ENCODE measurements around the gene AOC2. TPM values are rescaled to one million over a fixed set of nuclear protein-coding genes. Genes with fewer than 3 reads are reported as not detected.
"Not testable (repeated sequence)": the region's sequence is repeated elsewhere in the genome, so short reads cannot be mapped to it uniquely, and the experiment has no call there.

AOC2 gene
- total RNA-seq, 2 experiments from 2014 or later = 2.0 to 2.6 TPM

GRCh38 chr17:42849451-42850181 is 5.2 kb downstream of the AOC2 start:
- Mint-ChIP-seq H3K9me3 (no peaks in the 10 kb centered on the region), H3K4me3 (no peak overlapping the region), H3K4me1 (ENCODE audit: low read depth) (peaks cover 13% of the 10 kb centered on the region), H3K27ac (peak overlapping the region; percentile 30), H3K36me3 (ENCODE audit: low read depth) (no peaks in the 10 kb centered on the region), H3K27me3 (ENCODE audit: low read depth) (no peaks in the 10 kb centered on the region)
- CTCF ChIA-PET = no interaction called here
- DNase-seq = no peak
- intact Hi-C loops (cut with micrococcal nuclease) = no loop called here

- no peaks in the 10 kb centered on the region for H3K27me3 Mint-ChIP-seq (ENCODE audit: low read depth)
- H3K4me1 Mint-ChIP-seq (ENCODE audit: low read depth) = peaks cover 4% of the 10 kb centered on the region
- no peak within 1 kb of the TSS for H3K4me3 Mint-ChIP-seq
- peak within 1 kb of the TSS; percentile 30 for H3K27ac Mint-ChIP-seq
- H3K36me3 Mint-ChIP-seq (ENCODE audit: low read depth) = no peaks in the 10 kb centered on the region
- no peak for DNase-seq
- no peaks in the 10 kb centered on the region for H3K9me3 Mint-ChIP-seq
- CTCF ChIA-PET = no interaction called here
- intact Hi-C loops (cut with micrococcal nuclease) = no loop called here
Measured at GRCh38 chr17:42850954-42851353, 6.6 kb downstream of the AOC2 start, which contains the start of gene AOC3. Gene AOC3, plus strand, starts transcription at chr17:42851199. Its CDS starts 145 bp downstream, at chr17:42851344.

- DNase-seq; intact Hi-C loops (cut with micrococcal nuclease); H3K4me3 Mint-ChIP-seq; CTCF ChIA-PET; H3K9me3 Mint-ChIP-seq; H3K27me3 Mint-ChIP-seq (ENCODE audit: low read depth); H3K36me3 Mint-ChIP-seq (ENCODE audit: low read depth); H3K4me1 Mint-ChIP-seq (ENCODE audit: low read depth); H3K27ac Mint-ChIP-seq: not testable (repeated sequence)
Measured at GRCh38 chr17:42851371-42852240, 7.2 kb downstream of the AOC2 start.

DNA sequence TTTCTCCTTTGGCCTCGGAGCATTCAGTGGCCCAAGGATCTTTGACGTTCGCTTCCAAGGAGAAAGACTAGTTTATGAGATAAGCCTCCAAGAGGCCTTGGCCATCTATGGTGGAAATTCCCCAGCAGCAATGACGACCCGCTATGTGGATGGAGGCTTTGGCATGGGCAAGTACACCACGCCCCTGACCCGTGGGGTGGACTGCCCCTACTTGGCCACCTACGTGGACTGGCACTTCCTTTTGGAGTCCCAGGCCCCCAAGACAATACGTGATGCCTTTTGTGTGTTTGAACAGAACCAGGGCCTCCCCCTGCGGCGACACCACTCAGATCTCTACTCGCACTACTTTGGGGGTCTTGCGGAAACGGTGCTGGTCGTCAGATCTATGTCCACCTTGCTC is 8.0 kb downstream of the AOC2 start:
- no peaks in the 10 kb centered on the region for H3K4me1 Mint-ChIP-seq (ENCODE audit: low read depth)
- intact Hi-C loops (cut with micrococcal nuclease) = no loop called here

GRCh38 chr17:42853004-42853403 is 8.6 kb downstream of the AOC2 start:
- Mint-ChIP-seq H3K4me1 (ENCODE audit: low read depth) (no peaks in the 10 kb centered on the region), H3K36me3 (ENCODE audit: low read depth) (peaks cover 1% of the 10 kb centered on the region), H3K27ac (no peak overlapping the region), H3K27me3 (ENCODE audit: low read depth) (no peaks in the 10 kb centered on the region), H3K9me3 (no peaks in the 10 kb centered on the region), H3K4me3 (no peak overlapping the region)
- DNase-seq = no peak
- intact Hi-C loops (cut with micrococcal nuclease) = no loop called here
- CTCF ChIA-PET = interaction anchor here (0.6 kb wide), 1 partner anchor 85 kb away, joined by 4 read pairs; no protein-coding TSS in a partner anchor

More for the DNA sequence above, 8.0 kb downstream of the AOC2 start:
- no peak overlapping the region for H3K4me3 Mint-ChIP-seq
- CTCF ChIA-PET = interaction anchor here (0.6 kb wide), 1 partner anchor 86 kb away, joined by 4 read pairs; no protein-coding TSS in a partner anchor
- no peaks in the 10 kb centered on the region for H3K27me3 Mint-ChIP-seq (ENCODE audit: low read depth)
- no peaks in the 10 kb centered on the region for H3K9me3 Mint-ChIP-seq
- H3K36me3 Mint-ChIP-seq (ENCODE audit: low read depth) = peaks cover 1% of the 10 kb centered on the region
- no peak overlapping the region for H3K27ac Mint-ChIP-seq
- no peak for DNase-seq

GRCh38 chr17:42853597-42853967 is 9.2 kb downstream of the AOC2 start:
- H3K36me3 Mint-ChIP-seq (ENCODE audit: low read depth) = peaks cover 1% of the 10 kb centered on the region
- no peak for DNase-seq
- H3K9me3 Mint-ChIP-seq = no peaks in the 10 kb centered on the region
- no peak overlapping the region for H3K4me3 Mint-ChIP-seq
- no peak overlapping the region for H3K27ac Mint-ChIP-seq
- intact Hi-C loops (cut with micrococcal nuclease) = no loop called here
- no peaks in the 10 kb centered on the region for H3K27me3 Mint-ChIP-seq (ENCODE audit: low read depth)
- H3K4me1 Mint-ChIP-seq (ENCODE audit: low read depth) = no peaks in the 10 kb centered on the region
- CTCF ChIA-PET = no interaction called here

- H3K4me1 Mint-ChIP-seq (ENCODE audit: low read depth) = no peaks in the 10 kb centered on the region
- H3K36me3 Mint-ChIP-seq (ENCODE audit: low read depth) = peaks cover 1% of the 10 kb centered on the region
- intact Hi-C loops (cut with micrococcal nuclease) = no loop called here
- CTCF ChIA-PET = no interaction called here
- no peak overlapping the region for H3K4me3 Mint-ChIP-seq
- no peak overlapping the region for H3K27ac Mint-ChIP-seq
- no peaks in the 10 kb centered on the region for H3K27me3 Mint-ChIP-seq (ENCODE audit: low read depth)
- H3K9me3 Mint-ChIP-seq = no peaks in the 10 kb centered on the region
- DNase-seq = no peak
Measured at GRCh38 chr17:42853968-42854790, 9.8 kb downstream of the AOC2 start.

DNA sequence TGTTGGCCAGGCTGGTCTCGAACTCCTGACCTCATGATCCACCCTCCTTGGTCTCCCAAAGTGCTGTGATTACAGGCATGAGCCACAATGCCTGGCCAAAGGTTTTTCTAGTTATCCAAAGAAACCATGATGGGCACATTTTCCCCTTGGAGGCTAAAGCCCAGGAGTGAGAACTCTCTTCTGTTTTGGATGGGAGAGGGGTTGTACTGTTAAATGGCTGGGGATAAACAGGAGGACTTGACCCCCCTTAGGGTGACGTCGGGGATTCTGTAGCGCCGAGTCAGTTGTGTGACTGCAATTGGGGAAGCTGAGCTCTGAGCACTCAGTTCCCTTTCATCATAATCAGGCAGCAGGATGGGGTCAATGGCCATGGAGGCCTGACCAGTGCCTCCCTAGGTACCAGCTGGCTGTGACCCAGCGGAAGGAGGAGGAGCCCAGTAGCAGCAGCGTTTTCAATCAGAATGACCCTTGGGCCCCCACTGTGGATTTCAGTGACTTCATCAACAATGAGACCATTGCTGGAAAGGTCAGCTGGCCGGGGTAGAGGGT is 10.7 kb downstream of the AOC2 start:
- Mint-ChIP-seq H3K4me1 (ENCODE audit: low read depth) (no peaks in the 10 kb centered on the region), H3K27ac (no peak overlapping the region), H3K9me3 (no peaks in the 10 kb centered on the region), H3K36me3 (ENCODE audit: low read depth) (peaks cover 1% of the 10 kb centered on the region), H3K27me3 (ENCODE audit: low read depth) (no peaks in the 10 kb centered on the region), H3K4me3 (no peak overlapping the region)
- CTCF ChIA-PET = no interaction called here
- intact Hi-C loops (cut with micrococcal nuclease) = no loop called here
- no peak for DNase-seq

DNA sequence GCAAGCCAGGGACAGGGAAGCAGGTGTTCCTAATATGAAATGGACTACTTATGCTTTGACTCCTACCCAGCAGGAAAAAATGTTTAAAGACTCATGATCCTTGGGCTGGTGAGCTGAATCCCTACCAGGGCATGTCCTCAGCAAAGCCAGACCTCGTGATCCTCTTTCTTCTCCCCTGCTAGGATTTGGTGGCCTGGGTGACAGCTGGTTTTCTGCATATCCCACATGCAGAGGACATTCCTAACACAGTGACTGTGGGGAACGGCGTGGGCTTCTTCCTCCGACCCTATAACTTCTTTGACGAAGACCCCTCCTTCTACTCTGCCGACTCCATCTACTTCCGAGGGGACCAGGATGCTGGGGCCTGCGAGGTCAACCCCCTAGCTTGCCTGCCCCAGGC is 11.7 kb downstream of the AOC2 start:
- H3K36me3 Mint-ChIP-seq (ENCODE audit: low read depth); H3K4me1 Mint-ChIP-seq (ENCODE audit: low read depth); H3K4me3 Mint-ChIP-seq; H3K27ac Mint-ChIP-seq; intact Hi-C loops (cut with micrococcal nuclease); H3K27me3 Mint-ChIP-seq (ENCODE audit: low read depth); CTCF ChIA-PET; H3K9me3 Mint-ChIP-seq; DNase-seq: not testable (repeated sequence)

DNA sequence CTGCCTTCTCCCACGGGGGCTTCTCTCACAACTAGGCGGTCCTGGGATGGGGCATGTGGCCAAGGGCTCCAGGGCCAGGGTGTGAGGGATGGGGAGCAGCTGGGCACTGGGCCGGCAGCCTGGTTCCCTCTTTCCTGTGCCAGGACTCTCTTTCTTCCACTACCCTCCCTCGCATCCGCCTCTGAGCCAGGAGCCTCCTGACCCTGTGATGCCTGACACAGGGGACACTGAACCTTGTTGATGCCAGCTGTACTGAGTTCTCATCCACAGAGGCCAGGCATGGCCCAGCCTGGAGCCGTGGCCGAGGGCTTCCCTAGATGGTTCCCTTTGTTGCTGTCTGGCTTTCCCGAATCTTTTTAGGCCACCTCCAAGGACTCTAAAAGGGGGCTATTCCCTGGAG is 12.1 kb downstream of the AOC2 start:
- H3K9me3 Mint-ChIP-seq; DNase-seq; H3K4me1 Mint-ChIP-seq (ENCODE audit: low read depth); CTCF ChIA-PET; H3K27me3 Mint-ChIP-seq (ENCODE audit: low read depth); H3K27ac Mint-ChIP-seq; intact Hi-C loops (cut with micrococcal nuclease); H3K4me3 Mint-ChIP-seq; H3K36me3 Mint-ChIP-seq (ENCODE audit: low read depth): not testable (repeated sequence)

GRCh38 chr17:42857389-42857788 is 13.0 kb downstream of the AOC2 start:
- Mint-ChIP-seq H3K9me3 (no peaks in the 10 kb centered on the region), H3K4me3 (no peak overlapping the region), H3K27me3 (ENCODE audit: low read depth) (no peaks in the 10 kb centered on the region), H3K4me1 (ENCODE audit: low read depth) (no peaks in the 10 kb centered on the region), H3K36me3 (ENCODE audit: low read depth) (peaks cover 1% of the 10 kb centered on the region), H3K27ac (no peak overlapping the region)
- CTCF ChIA-PET = no interaction called here
- DNase-seq = no peak
- intact Hi-C loops (cut with micrococcal nuclease) = no loop called here

DNA sequence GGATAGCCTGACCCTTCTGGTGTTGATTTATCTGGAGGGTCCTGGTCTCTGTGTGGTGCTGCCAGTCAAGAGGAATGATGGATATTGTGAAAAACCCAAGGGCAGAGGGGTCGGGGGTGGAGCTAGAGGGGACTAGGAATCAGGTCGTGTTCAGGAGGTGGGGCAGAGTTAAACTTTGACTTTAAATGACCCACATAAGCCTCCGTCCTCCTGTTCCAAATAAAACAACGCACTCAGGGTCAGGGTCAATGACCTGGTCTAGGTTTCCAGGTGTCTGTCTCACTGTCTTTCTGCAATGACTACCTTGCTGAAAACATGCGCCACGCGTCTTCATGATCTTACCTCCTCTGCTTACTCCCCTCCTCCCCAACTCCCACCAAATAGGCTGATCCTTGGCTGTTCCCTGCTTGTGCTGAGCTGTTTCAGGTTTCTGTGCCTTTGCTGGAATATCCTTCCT is 21.3 kb downstream of the AOC2 start:
- CTCF ChIA-PET = no interaction called here
- Mint-ChIP-seq H3K27ac (no peak overlapping the region), H3K36me3 (ENCODE audit: low read depth) (no peaks in the 10 kb centered on the region), H3K4me3 (no peak overlapping the region), H3K9me3 (peaks cover 2% of the 10 kb centered on the region), H3K27me3 (ENCODE audit: low read depth) (peaks cover 6% of the 10 kb centered on the region), H3K4me1 (ENCODE audit: low read depth) (no peaks in the 10 kb centered on the region)
- intact Hi-C loops (cut with micrococcal nuclease) = no loop called here
- no peak for DNase-seq

Data from activated naive CD4-positive, alpha-beta T cell treated with anti-CD3 and anti-CD28 coated beads for 36 hours (primary cell).